Keratinocyte (primary cell): Measurements from ENCODE around the gene KAZALD1. TPM values are rescaled to one million over a fixed set of nuclear protein-coding genes. Genes with fewer than 3 reads are reported as not detected.

ENCODE experiments used
- DNase-seq: peaks from one replicate; pipeline ENCODE4 v3.0.0-alpha.2; 2011; ENCODE audit warnings: low read depth, missing footprints, low spot score
- FAIRE-seq: peaks from 2 replicates; lab custom pipeline; 2011; peaks lifted over from hg19 to GRCh38; lab: Jason Lieb, UNC
- H2AFZ ChIP-seq: 2 replicates; pipeline ENCODE4 v1.6.0; 2012; ENCODE audit warnings: low read length, control low read depth, inconsistent platforms; ENCODE audit not compliant: control insufficient read depth
- H3K27ac ChIP-seq: 2 replicates; pipeline ENCODE4 v1.5.1; 2011; ENCODE audit warnings: low read length; ENCODE audit not compliant: control insufficient read depth, insufficient read depth
- H3K27me3 ChIP-seq: 3 replicates; pipeline ENCODE4 v1.6.0; 2011; ENCODE audit warnings: low read length; ENCODE audit not compliant: control insufficient read depth, insufficient read depth; ENCODE audit errors: extremely low read depth
- H3K36me3 ChIP-seq, 2 experiments: 2 replicates in 1 of 2; 3 replicates in 1 of 2; pipeline ENCODE4 v1.5.1; 2011; ENCODE audit warnings: low read length in 2 of 2, mild to moderate bottlenecking in 1 of 2; ENCODE audit not compliant: control insufficient read depth in 2 of 2, insufficient read depth in 2 of 2; ENCODE audit errors: extremely low read depth in 1 of 2
- H3K4me1 ChIP-seq: 3 replicates; pipeline ENCODE4 v1.5.1; 2011; ENCODE audit warnings: low read length; ENCODE audit not compliant: control insufficient read depth, insufficient read depth; ENCODE audit errors: extremely low read depth
- H3K4me2 ChIP-seq: 3 replicates; pipeline ENCODE4 v1.6.0; 2011; ENCODE audit warnings: low read depth, low read length; ENCODE audit not compliant: control insufficient read depth, insufficient read depth; ENCODE audit errors: extremely low read depth
- H3K4me3 ChIP-seq, 3 experiments: fragments of 200-600 bp in 1 of 3; sonication (generic) in 1 of 3; 2 replicates in 2 of 3; 3 replicates in 1 of 3; pipeline ENCODE4 v1.5.1; 2011 to 2016; ENCODE audit warnings: low read length in 3 of 3, mild to moderate bottlenecking in 3 of 3, control low read depth in 2 of 3, inconsistent platforms in 1 of 3, low read depth in 1 of 3, mixed read lengths in 1 of 3, mixed run types in 1 of 3, moderate library complexity in 1 of 3; ENCODE audit not compliant: control insufficient read depth in 2 of 3, insufficient read depth in 2 of 3; ENCODE audit errors: extremely low read depth in 1 of 3
- H3K79me2 ChIP-seq: 2 replicates; pipeline ENCODE4 v1.6.0; 2012; ENCODE audit warnings: low read length; ENCODE audit not compliant: control insufficient read depth, insufficient read depth
- H3K9ac ChIP-seq: 3 replicates; pipeline ENCODE4 v1.6.0; 2011; ENCODE audit warnings: low read length; ENCODE audit not compliant: control insufficient read depth, insufficient read depth; ENCODE audit errors: extremely low read depth
- H3K9me1 ChIP-seq: 3 replicates; pipeline ENCODE4 v1.6.0; 2011; ENCODE audit warnings: low read length; ENCODE audit not compliant: control insufficient read depth, insufficient read depth; ENCODE audit errors: extremely low read depth
- H3K9me3 ChIP-seq: 2 replicates; pipeline ENCODE4 v1.5.1; 2012; ENCODE audit warnings: low read depth, low read length; ENCODE audit not compliant: control insufficient read depth
- H4K20me1 ChIP-seq: 3 replicates; pipeline ENCODE4 v1.6.0; 2011; ENCODE audit warnings: low read length; ENCODE audit not compliant: control insufficient read depth, insufficient read depth; ENCODE audit errors: extremely low read depth
- CTCF ChIP-seq, 3 experiments: IDR thresholded peaks in 1 of 3; conservative IDR thresholded peaks in 1 of 3; optimal IDR thresholded peaks in 1 of 3; 2 replicates in 2 of 3; 3 replicates in 1 of 3; pipeline versions ENCODE3 to v1.5.1; 2011; ENCODE audit warnings: low read length in 3 of 3, mild to moderate bottlenecking in 3 of 3, moderate library complexity in 2 of 3, control low read depth in 1 of 3, inconsistent platforms in 1 of 3; ENCODE audit not compliant: insufficient read depth in 2 of 3; ENCODE audit errors: extremely low read depth in 1 of 3
- EZH2 ChIP-seq: IDR thresholded peaks from one replicate; pipeline ENCODE4 v1.6.1; 2012; ENCODE audit warnings: inconsistent platforms, mild to moderate bottlenecking, low read length, moderate library complexity
- dilution Hi-C: fragments of 300-500 bp; cut with MboI; formaldehyde crosslinking; loops from one replicate; pipeline ENCODE4 v1.7.0; 2020; ENCODE audit warnings: low sequenced_read_pairs; ENCODE audit not compliant: extremely low pct_ligation_motif_present
- polyA plus RNA-seq, 5 experiments: library from polyadenylated mRNA; depleted of rRNA in 3 of 5; stranded (reverse) in 3 of 5; stranded (forward) in 1 of 5; unstranded in 1 of 5; fragments of >200 nt; gene quantifications; 1 replicate in 1 of 5; 2 replicates in 3 of 5; 3 replicates in 1 of 5; pipeline versions ENCODE4 v1.2.1 to v1.2.3, GENCODE V29; 2011 to 2012; ENCODE audit warnings: missing spikeins in 2 of 5, low read depth in 1 of 5, low replicate concordance in 1 of 5

Gene KAZALD1
- polyA plus RNA-seq, 1 donor (not counting 4 experiments of a cell fraction or from before 2014, with no cell fraction given) = 0.08 TPM

- dilution Hi-C loops = no loop called here
- H3K4me3 ChIP-seq = no peak overlapping the region
- FAIRE-seq (no peak), DNase-seq (no peak)
- no peak overlapping the region for H3K9ac ChIP-seq
- no peaks in the 10 kb centered on the region for H3K36me3 ChIP-seq
- no peak overlapping the region for H3K4me2 ChIP-seq
- TF ChIP-seq CTCF (optimal IDR thresholded peaks at IDR 0.05 in 1 of 3, IDR thresholded peaks at IDR 0.05 in 1 of 3, conservative IDR thresholded peaks at IDR 0.05 in 1 of 3; ENCODE audit: extremely low read depth in 1 of 3, insufficient read depth in 2 of 3, low read length in 3 of 3) (no peak), EZH2 (no peak)
- no peak overlapping the region for H2AFZ ChIP-seq
- H3K9me3 ChIP-seq = no peaks in the 10 kb centered on the region
- H3K79me2 ChIP-seq = no peaks in the 10 kb centered on the region
- H3K27ac ChIP-seq = no peak overlapping the region
- H3K27me3 ChIP-seq = peaks cover 9% of the 10 kb centered on the region
- H4K20me1 ChIP-seq = no peaks in the 10 kb centered on the region
- no peaks in the 10 kb centered on the region for H3K9me1 ChIP-seq
- peaks cover 15% of the 10 kb centered on the region for H3K4me1 ChIP-seq
Measured at GRCh38 chr10:101027106-101027720, 34.6 kb upstream of the KAZALD1 start.

- no peaks in the 10 kb centered on the region for H3K9me3 ChIP-seq
- H3K36me3 ChIP-seq = no peaks in the 10 kb centered on the region
- peaks cover 27% of the 10 kb centered on the region for H3K4me1 ChIP-seq
- no peak overlapping the region for H3K9ac ChIP-seq
- TF ChIP-seq CTCF (optimal IDR thresholded peaks at IDR 0.05 in 1 of 3, IDR thresholded peaks at IDR 0.05 in 1 of 3, conservative IDR thresholded peaks at IDR 0.05 in 1 of 3; ENCODE audit: extremely low read depth in 1 of 3, insufficient read depth in 2 of 3, low read length in 3 of 3) = no peak
- TF ChIP-seq EZH2 = no peak
- H2AFZ ChIP-seq = no peak overlapping the region
- FAIRE-seq (no peak), DNase-seq (no peak)
- H3K27me3 ChIP-seq = peaks cover 9% of the 10 kb centered on the region
- H3K27ac ChIP-seq = no peak overlapping the region
- no peaks in the 10 kb centered on the region for H3K9me1 ChIP-seq
- dilution Hi-C loops = no loop called here
- H3K79me2 ChIP-seq = peaks cover 4% of the 10 kb centered on the region
- H4K20me1 ChIP-seq = no peaks in the 10 kb centered on the region
- no peak overlapping the region for H3K4me2 ChIP-seq
- H3K4me3 ChIP-seq = no peak overlapping the region
Measured at GRCh38 chr10:101028446-101029337, 33.1 kb upstream of the KAZALD1 start.
